ENCODE measurements around the gene ZNF512.
"Not testable (repeated sequence)": the region's sequence is repeated elsewhere in the genome, so short reads cannot be mapped to it uniquely, and the experiment has no call there.

Gene ZNF512, protein sequence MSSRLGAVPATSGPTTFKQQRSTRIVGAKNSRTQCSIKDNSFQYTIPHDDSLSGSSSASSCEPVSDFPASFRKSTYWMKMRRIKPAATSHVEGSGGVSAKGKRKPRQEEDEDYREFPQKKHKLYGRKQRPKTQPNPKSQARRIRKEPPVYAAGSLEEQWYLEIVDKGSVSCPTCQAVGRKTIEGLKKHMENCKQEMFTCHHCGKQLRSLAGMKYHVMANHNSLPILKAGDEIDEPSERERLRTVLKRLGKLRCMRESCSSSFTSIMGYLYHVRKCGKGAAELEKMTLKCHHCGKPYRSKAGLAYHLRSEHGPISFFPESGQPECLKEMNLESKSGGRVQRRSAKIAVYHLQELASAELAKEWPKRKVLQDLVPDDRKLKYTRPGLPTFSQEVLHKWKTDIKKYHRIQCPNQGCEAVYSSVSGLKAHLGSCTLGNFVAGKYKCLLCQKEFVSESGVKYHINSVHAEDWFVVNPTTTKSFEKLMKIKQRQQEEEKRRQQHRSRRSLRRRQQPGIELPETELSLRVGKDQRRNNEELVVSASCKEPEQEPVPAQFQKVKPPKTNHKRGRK

DNA sequence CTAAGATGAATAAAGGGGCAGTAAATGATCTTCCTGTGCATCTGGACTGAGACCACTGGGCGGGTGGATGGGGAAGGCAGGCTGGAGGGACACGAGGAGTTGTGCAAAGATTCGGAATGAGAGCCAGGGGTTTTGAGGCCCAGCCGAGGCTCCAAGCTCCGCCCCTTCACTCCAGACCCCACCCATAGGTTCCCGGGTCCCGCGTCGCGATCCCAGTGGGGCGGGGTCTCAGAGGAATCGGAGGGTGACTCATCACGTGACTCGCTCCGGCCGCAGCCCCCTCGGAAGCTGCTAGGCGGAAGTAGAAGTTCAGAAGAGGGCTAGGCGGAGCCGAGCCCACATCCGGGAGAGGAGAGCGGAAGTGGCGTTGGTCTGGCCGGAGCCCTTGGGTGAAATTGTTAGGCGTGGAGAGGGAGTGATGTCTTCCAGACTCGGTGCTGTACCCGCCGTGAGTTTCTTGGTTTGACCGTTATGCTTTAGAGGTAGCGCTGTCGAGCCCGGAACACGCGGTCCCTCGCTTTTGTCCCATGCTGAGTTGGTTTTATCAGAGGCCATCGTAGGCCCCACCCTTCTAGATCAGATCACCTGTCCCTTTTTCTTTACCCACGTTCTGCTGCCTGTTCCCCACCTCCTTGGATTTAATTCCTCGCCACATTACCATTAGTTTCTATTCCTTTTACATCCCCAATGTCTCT lies at the start of gene ZNF512:
Gene ZNF512, plus strand, starts transcription at position 348 of the 695 bp plus-strand sequence. Its CDS starts 71 bp downstream, at position 419.
- H3K4me1 Mint-ChIP-seq (ENCODE audit: low read depth): peaks cover 37% of the 10 kb centered on the region
- peaks cover 17% of the 10 kb centered on the region for H3K27me3 Mint-ChIP-seq (ENCODE audit: low read depth)
- H3K36me3 Mint-ChIP-seq (ENCODE audit: low read depth): peaks cover 22% of the 10 kb centered on the region
- peak within 1 kb of the TSS; percentile 93 for H3K27ac Mint-ChIP-seq
- peak within 1 kb of the TSS; percentile 97 for H3K4me3 Mint-ChIP-seq
- H3K9me3 Mint-ChIP-seq: peaks cover 4% of the 10 kb centered on the region

GRCh38 chr2:27537287-27537686 lies 45.6 kb upstream of the ZNF512 start:
- H3K4me3 Mint-ChIP-seq: no peak overlapping the region
- H3K27ac Mint-ChIP-seq: no peak overlapping the region
- no peaks in the 10 kb centered on the region for H3K4me1 Mint-ChIP-seq (ENCODE audit: low read depth)
- no peaks in the 10 kb centered on the region for H3K9me3 Mint-ChIP-seq
- H3K36me3 Mint-ChIP-seq (ENCODE audit: low read depth): no peaks in the 10 kb centered on the region
- H3K27me3 Mint-ChIP-seq (ENCODE audit: low read depth): peaks cover 29% of the 10 kb centered on the region

DNA sequence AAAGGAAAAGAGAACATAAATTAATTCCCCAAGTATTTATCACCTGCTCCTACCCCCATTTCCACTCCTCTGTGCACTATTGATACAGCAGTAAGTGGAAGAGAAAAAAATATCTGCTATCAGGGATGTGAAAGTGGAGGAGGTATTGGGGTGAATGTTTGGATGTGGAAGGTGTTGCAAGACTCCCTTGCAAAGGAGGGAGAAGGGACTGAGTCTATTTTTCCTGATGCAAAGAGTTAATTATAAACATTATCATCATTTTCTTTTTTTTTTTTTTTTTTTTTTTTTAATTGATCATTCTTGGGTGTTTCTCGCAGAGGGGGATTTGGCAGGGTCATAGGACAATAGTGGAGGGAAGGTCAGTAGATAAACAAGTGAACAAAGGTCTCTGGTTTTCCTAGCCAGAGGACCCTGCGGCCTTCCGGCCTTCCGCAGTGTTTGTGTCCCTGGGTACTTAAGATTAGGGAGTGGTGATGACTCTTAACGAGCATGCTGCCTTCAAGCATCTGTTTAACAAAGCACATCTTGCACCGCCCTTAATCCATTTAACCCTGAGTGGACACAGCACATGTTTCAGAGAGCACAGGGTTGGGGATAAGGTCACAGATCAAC lies 43.9 kb upstream of the ZNF512 start:
- H3K36me3 Mint-ChIP-seq (ENCODE audit: low read depth); H3K27ac Mint-ChIP-seq; H3K4me3 Mint-ChIP-seq; H3K4me1 Mint-ChIP-seq (ENCODE audit: low read depth); H3K9me3 Mint-ChIP-seq: not testable (repeated sequence)
- H3K27me3 Mint-ChIP-seq (ENCODE audit: low read depth): peaks cover 27% of the 10 kb centered on the region

GRCh38 chr2:27539649-27540048 lies 43.2 kb upstream of the ZNF512 start:
- H3K27ac Mint-ChIP-seq; H3K4me1 Mint-ChIP-seq (ENCODE audit: low read depth); H3K36me3 Mint-ChIP-seq (ENCODE audit: low read depth); H3K9me3 Mint-ChIP-seq; H3K4me3 Mint-ChIP-seq: not testable (repeated sequence)
- peaks cover 23% of the 10 kb centered on the region for H3K27me3 Mint-ChIP-seq (ENCODE audit: low read depth)

DNA sequence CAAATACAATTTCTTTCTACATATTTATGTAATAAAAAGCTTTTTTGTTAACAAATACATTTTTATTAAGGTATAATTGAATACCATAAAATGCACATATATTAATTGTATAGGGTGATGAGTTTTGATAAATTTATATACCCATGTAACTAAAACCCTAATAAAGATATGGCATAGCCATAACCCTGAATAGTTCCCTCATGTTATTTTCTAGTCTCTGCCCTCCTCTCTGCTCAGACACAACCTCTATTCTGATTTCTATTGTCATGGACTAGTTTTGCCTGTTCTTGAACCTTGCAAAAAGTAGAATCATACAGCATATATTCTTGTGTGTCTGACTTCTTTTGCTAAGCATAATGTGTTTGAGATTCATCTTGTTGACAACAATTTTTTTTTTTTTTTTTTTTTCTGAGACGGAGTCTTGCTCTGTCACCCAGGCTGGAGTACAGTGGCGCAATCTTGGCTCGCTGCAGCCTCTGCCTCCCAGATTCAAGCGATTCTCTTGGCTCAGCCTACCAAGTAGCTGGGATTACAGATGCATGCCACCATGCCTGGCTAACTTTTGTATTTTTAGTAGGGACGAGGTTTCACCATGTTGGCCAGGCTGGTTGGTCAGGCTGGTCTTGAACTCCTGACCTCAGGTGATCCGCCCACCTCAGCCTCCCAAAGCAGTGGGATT lies 38.6 kb upstream of the ZNF512 start:
- Mint-ChIP-seq H3K27me3 (ENCODE audit: low read depth) (peaks cover 4% of the 10 kb centered on the region), H3K27ac (no peak overlapping the region), H3K36me3 (ENCODE audit: low read depth) (no peaks in the 10 kb centered on the region), H3K4me3 (no peak overlapping the region), H3K4me1 (ENCODE audit: low read depth) (no peaks in the 10 kb centered on the region), H3K9me3 (no peaks in the 10 kb centered on the region)

DNA sequence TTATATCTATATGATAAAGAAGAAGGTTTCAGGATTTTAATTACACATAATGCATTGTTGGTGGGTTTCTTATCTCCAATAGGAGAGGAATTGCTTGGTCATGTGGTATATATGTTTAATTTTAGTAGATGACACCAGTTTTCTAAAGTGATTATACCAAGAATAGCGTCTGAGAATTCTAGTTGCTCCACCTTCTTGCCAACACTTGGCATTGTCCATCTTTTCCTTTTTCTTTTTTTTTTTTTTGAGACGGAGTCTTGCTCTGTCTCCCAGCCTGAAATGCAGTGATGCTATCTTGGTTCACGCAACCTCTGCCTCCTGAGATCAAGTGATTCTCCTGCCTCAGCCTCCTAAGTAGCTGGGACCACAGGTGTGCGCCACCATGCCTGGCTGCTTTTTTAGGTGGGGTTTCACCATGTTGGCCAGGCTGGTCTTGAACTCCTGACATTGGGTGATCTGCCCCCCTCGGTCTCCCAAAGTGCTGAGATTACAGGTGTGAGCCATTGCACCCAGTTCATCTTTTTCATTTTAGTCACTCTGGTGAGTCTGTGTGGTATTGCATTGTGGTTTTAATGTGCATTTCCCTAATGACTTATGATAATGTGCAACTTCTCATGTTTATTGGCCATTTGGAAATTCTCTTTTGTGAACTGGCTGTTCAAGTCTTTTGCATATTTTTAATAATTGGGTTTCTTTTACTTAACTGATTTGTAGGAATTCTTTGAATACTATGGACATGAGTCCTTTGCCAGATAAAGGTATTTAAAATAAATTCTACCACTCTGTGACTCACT lies 37.3 kb upstream of the ZNF512 start:
- Mint-ChIP-seq H3K36me3 (ENCODE audit: low read depth) (no peaks in the 10 kb centered on the region), H3K9me3 (no peaks in the 10 kb centered on the region)

GRCh38 chr2:27549303-27549702 lies 33.5 kb upstream of the ZNF512 start:
- Mint-ChIP-seq H3K27me3 (ENCODE audit: low read depth) (peaks cover 20% of the 10 kb centered on the region), H3K27ac (no peak overlapping the region), H3K9me3 (no peaks in the 10 kb centered on the region), H3K36me3 (ENCODE audit: low read depth) (no peaks in the 10 kb centered on the region), H3K4me3 (no peak overlapping the region), H3K4me1 (ENCODE audit: low read depth) (no peaks in the 10 kb centered on the region)

More for the DNA sequence above, 37.3 kb upstream of the ZNF512 start:
- Mint-ChIP-seq H3K27ac (no peak overlapping the region), H3K27me3 (ENCODE audit: low read depth) (peaks cover 4% of the 10 kb centered on the region), H3K4me3 (no peak overlapping the region), H3K4me1 (ENCODE audit: low read depth) (no peaks in the 10 kb centered on the region)

GRCh38 chr2:27551514-27551913 lies 31.3 kb upstream of the ZNF512 start:
- H3K27ac Mint-ChIP-seq: no peak overlapping the region
- no peak overlapping the region for H3K4me3 Mint-ChIP-seq
- no peaks in the 10 kb centered on the region for H3K4me1 Mint-ChIP-seq (ENCODE audit: low read depth)
- H3K27me3 Mint-ChIP-seq (ENCODE audit: low read depth): peaks cover 29% of the 10 kb centered on the region
- H3K9me3 Mint-ChIP-seq: no peaks in the 10 kb centered on the region
- H3K36me3 Mint-ChIP-seq (ENCODE audit: low read depth): no peaks in the 10 kb centered on the region

- H3K4me3 Mint-ChIP-seq: no peak overlapping the region
- no peak overlapping the region for H3K27ac Mint-ChIP-seq
- H3K9me3 Mint-ChIP-seq: no peaks in the 10 kb centered on the region
- no peaks in the 10 kb centered on the region for H3K4me1 Mint-ChIP-seq (ENCODE audit: low read depth)
- no peaks in the 10 kb centered on the region for H3K36me3 Mint-ChIP-seq (ENCODE audit: low read depth)
- H3K27me3 Mint-ChIP-seq (ENCODE audit: low read depth): peaks cover 29% of the 10 kb centered on the region
These were observed 29.9 kb upstream of the ZNF512 start for GRCh38 chr2:27552941-27553340.

GRCh38 chr2:27554451-27554850 lies 28.4 kb upstream of the ZNF512 start:
- not testable (repeated sequence) for H3K9me3 Mint-ChIP-seq; H3K4me3 Mint-ChIP-seq; H3K27ac Mint-ChIP-seq; H3K36me3 Mint-ChIP-seq (ENCODE audit: low read depth); H3K4me1 Mint-ChIP-seq (ENCODE audit: low read depth)
- H3K27me3 Mint-ChIP-seq (ENCODE audit: low read depth): peaks cover 30% of the 10 kb centered on the region

GRCh38 chr2:27559228-27559627 lies 23.6 kb upstream of the ZNF512 start:
- H3K27ac Mint-ChIP-seq: no peak overlapping the region
- H3K27me3 Mint-ChIP-seq (ENCODE audit: low read depth): peaks cover 29% of the 10 kb centered on the region
- no peak overlapping the region for H3K4me3 Mint-ChIP-seq
- no peaks in the 10 kb centered on the region for H3K9me3 Mint-ChIP-seq
- H3K36me3 Mint-ChIP-seq (ENCODE audit: low read depth): no peaks in the 10 kb centered on the region
- no peaks in the 10 kb centered on the region for H3K4me1 Mint-ChIP-seq (ENCODE audit: low read depth)

DNA sequence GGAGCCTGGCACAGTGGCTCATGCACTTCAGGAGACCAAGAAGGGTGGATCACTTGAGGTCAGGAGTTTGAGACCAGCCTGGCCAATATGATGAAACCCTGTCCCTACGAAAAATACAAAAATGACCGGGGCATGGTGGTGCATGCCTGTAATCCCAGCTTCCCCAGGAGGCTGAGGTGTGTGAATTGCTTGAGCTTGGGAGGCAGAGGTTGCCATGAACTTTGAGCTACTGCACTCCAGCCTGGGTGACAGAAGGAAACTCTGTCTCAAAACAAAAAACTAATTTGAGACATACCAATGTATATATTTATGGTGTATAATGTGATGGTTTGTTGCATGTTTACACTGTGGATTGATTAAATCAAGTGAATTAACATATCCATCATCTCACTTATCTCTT lies 21.8 kb upstream of the ZNF512 start:
- Mint-ChIP-seq H3K27ac (no peak overlapping the region), H3K36me3 (ENCODE audit: low read depth) (no peaks in the 10 kb centered on the region), H3K4me3 (no peak overlapping the region)

DNA sequence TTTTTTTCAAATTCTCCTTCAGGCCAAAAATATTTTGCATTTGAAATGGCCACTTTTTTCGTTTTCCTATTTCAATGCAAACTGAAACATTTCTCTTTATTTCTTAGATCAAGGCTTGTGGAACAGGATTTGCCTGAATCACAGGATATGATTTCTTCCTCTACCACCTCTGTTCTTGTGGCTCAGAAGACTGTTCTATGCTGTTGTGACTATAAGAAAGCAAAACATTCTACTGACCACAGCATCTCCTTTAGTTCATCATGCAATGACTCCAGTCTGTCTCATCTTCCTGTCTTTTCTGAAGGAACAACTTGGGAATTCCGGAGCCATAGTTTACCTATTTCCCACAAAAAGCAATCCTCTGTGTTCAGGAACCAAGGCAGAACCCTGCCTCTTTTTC lies 16.2 kb upstream of the ZNF512 start:
- H3K4me3 Mint-ChIP-seq: no peak overlapping the region
- peaks cover 3% of the 10 kb centered on the region for H3K9me3 Mint-ChIP-seq
- H3K36me3 Mint-ChIP-seq (ENCODE audit: low read depth): no peaks in the 10 kb centered on the region
- no peaks in the 10 kb centered on the region for H3K4me1 Mint-ChIP-seq (ENCODE audit: low read depth)
- no peak overlapping the region for H3K27ac Mint-ChIP-seq
- peaks cover 69% of the 10 kb centered on the region for H3K27me3 Mint-ChIP-seq (ENCODE audit: low read depth)

More for the DNA sequence above, 21.8 kb upstream of the ZNF512 start:
- H3K4me1 Mint-ChIP-seq (ENCODE audit: low read depth): no peaks in the 10 kb centered on the region
- no peaks in the 10 kb centered on the region for H3K9me3 Mint-ChIP-seq
- peaks cover 30% of the 10 kb centered on the region for H3K27me3 Mint-ChIP-seq (ENCODE audit: low read depth)

GRCh38 chr2:27569398-27569797 lies 13.4 kb upstream of the ZNF512 start:
- Mint-ChIP-seq H3K27ac (no peak overlapping the region), H3K27me3 (ENCODE audit: low read depth) (peaks cover 66% of the 10 kb centered on the region), H3K4me1 (ENCODE audit: low read depth) (no peaks in the 10 kb centered on the region), H3K9me3 (peaks cover 3% of the 10 kb centered on the region), H3K4me3 (no peak overlapping the region), H3K36me3 (ENCODE audit: low read depth) (peaks cover 1% of the 10 kb centered on the region)
